Peyer's patch (tissue), 4 donors: ENCODE measurements around the gene KRTAP10-6.

Experiments
- CTCF ChIP-seq, 6 experiments: fragments of 450-650 bp in 4 of 6; fragments of 200-600 bp in 2 of 6; sonication (generic) in 1 of 6; IDR thresholded peaks; one replicate each; pipeline ENCODE4 v1.5.1; 2017 to 2019; ENCODE audit warnings: antibody characterized with exemption in 6 of 6, mild to moderate bottlenecking in 3 of 6, moderate library complexity in 1 of 6
- POLR2A ChIP-seq, 2 donors: fragments of 450-650 bp; IDR thresholded peaks; one replicate each; pipeline ENCODE4 v1.5.1; 2017; ENCODE audit warnings: antibody characterized with exemption in 2 of 2, mild to moderate bottlenecking in 2 of 2, moderate library complexity in 2 of 2

GRCh38 chr21:44619886-44620285 lies 27.6 kb upstream of the KRTAP10-6 start:
- TF ChIP-seq CTCF (IDR thresholded peaks at IDR 0.05) (no peak), POLR2A (IDR thresholded peaks at IDR 0.05) (no peak)
